GM12874 (cell line): ENCODE data around the gene DEFB119.

Experiments used
- CTCF ChIP-seq: IDR thresholded peaks from 2 replicates; pipeline ENCODE4 v1.5.1; 2011; ENCODE audit warnings: low read depth, mild to moderate bottlenecking, control low read depth, low read length, moderate library complexity; ENCODE audit not compliant: insufficient read depth

Gene DEFB119, protein sequence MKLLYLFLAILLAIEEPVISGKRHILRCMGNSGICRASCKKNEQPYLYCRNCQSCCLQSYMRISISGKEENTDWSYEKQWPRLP

DNA sequence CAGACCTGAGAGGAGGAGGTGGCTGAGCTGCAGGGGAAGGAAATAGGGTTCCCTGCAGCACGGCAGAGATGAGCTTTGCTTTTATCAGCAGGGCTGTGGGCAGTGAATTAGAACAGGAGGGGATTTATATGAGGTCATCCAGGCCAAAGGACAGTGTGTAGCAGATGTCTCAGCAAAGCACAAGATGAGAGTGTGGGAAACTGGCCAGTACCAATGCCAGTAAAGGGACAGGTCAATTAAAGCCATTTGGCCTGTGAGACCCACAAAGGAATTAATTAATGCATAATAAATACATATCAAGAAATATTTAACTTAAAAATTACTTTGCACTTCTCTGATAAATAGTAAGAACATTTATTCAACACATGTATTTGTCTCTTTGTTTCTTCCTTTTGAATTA is at the start of gene DEFB119:
TSS of gene DEFB119 (minus strand) at position 101 of the 400 bp plus-strand sequence. CDS start 107 bp downstream, outside the sequence.
- no peak for TF ChIP-seq CTCF

GRCh38 chr20:31430568-31431115 is 40.3 kb upstream of the DEFB119 start:
- no peak for TF ChIP-seq CTCF

GRCh38 chr20:31425797-31426196 is 35.4 kb upstream of the DEFB119 start:
- TF ChIP-seq CTCF: no peak

GRCh38 chr20:31418307-31418706 is 27.9 kb upstream of the DEFB119 start:
- TF ChIP-seq CTCF: no peak

- no peak for TF ChIP-seq CTCF
Measured at GRCh38 chr20:31415653-31416052, 25.3 kb upstream of the DEFB119 start.

- TF ChIP-seq CTCF: no peak
Measured at GRCh38 chr20:31414381-31414780, 24.0 kb upstream of the DEFB119 start.

DNA sequence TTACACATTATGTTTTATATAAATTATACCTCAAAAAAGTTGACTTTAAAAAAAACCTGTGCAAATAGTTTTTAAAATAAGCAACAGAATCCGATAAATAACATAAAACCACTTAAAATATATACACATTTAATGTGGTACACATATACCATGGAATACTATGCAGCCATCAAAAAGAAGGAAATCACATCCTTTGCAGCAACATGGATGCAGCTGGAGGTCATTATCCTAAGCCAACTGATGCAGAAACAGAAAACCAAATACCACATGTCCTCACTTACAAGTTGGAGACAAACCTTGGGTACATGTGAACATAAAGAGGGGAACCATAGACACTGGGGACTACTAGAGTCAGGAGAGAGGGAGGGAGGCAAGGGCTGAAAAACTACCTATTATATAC is 19.6 kb upstream of the DEFB119 start:
- no peak for TF ChIP-seq CTCF

DNA sequence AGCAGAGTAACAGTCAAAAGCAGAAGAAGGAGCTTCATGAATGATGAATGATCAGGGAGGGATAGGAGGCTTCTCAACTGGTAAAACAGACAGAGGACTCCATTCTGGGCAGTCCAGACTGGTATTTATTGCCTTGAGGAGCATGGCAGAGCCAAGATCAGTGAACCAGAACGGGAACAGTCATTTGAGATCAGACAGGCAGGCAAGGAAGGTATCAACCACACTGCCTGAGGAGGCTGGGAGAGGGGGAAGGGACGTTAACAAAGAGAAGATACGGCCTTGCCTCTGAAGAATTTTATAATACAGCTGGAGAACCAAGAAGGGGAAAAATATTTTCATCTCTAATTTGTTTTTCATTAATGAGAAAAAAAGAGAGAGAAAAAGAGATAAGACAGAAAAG is 15.7 kb upstream of the DEFB119 start, which contains the start of gene DEFB121:
TSS of gene DEFB121 (minus strand) at position 101 of the 400 bp plus-strand sequence. CDS start at position 38, 63 bp downstream.
- no peak for TF ChIP-seq CTCF
